HEK293 (cell line): Measurements from ENCODE around the gene CTXN2.

Experiments used
- ELK4 ChIP-seq: IDR thresholded peaks from 2 replicates; pipeline ENCODE4 v1.6.1; 2011; ENCODE audit warnings: mild to moderate bottlenecking, low read depth, low read length, borderline replicate concordance
- KLF16 ChIP-seq: fragments of 450-650 bp; formaldehyde crosslinking; IDR thresholded peaks from 2 replicates; pipeline ENCODE4 v1.5.1; 2017; ENCODE audit warnings: missing biosample characterization, missing genetic modification characterization
- YY1 ChIP-seq: fragments of 450-650 bp; formaldehyde crosslinking; IDR thresholded peaks from 2 replicates; pipeline ENCODE4 v1.5.1; 2018; ENCODE audit warnings: missing biosample characterization, missing genetic modification characterization
- ZNF274 ChIP-seq, 2 experiments: fragments of 200-500 bp in 1 of 2; fragments of 450-650 bp in 1 of 2; sonication (Bioruptor generic) in 1 of 2; formaldehyde crosslinking in 1 of 2; IDR thresholded peaks; 2 replicates each; pipeline versions ENCODE4 v1.5.1 to v1.6.1; 2014 to 2016; ENCODE audit warnings: borderline replicate concordance in 1 of 2, inconsistent platforms in 1 of 2, low read length in 1 of 2, missing biosample characterization in 1 of 2, missing genetic modification characterization in 1 of 2
- ZNF501 ChIP-seq: fragments of 450-650 bp; formaldehyde crosslinking; IDR thresholded peaks from 2 replicates; pipeline ENCODE4 v1.5.1; 2016; ENCODE audit warnings: missing biosample characterization, missing genetic modification characterization
- ZNF544 ChIP-seq: fragments of 450-650 bp; formaldehyde crosslinking; IDR thresholded peaks from 2 replicates; pipeline ENCODE4 v1.5.0; 2017; ENCODE audit warnings: missing biosample characterization, missing genetic modification characterization
- ZNF664 ChIP-seq: fragments of 450-650 bp; formaldehyde crosslinking; IDR thresholded peaks from 2 replicates; pipeline ENCODE4 v1.5.1; 2016; ENCODE audit warnings: missing biosample characterization, missing genetic modification characterization
- ZNF785 ChIP-seq: fragments of 450-650 bp; formaldehyde crosslinking; IDR thresholded peaks from 2 replicates; pipeline ENCODE4 v1.5.1; 2016; ENCODE audit warnings: missing biosample characterization, missing genetic modification characterization
- TF ChIP-seq, protein P1 (sequence below): fragments of 450-650 bp; formaldehyde crosslinking; IDR thresholded peaks from 2 replicates; pipeline ENCODE4 v1.5.1; 2016; ENCODE audit warnings: missing biosample characterization, missing genetic modification characterization
- TF ChIP-seq, protein P2 (sequence below): fragments of 450-650 bp; formaldehyde crosslinking; IDR thresholded peaks from 2 replicates; pipeline ENCODE4 v1.5.1; 2017; ENCODE audit warnings: missing biosample characterization, missing genetic modification characterization
- TF ChIP-seq, protein P3 (sequence below): fragments of 450-650 bp; formaldehyde crosslinking; IDR thresholded peaks from 2 replicates; pipeline ENCODE4 v1.5.1; 2017; ENCODE audit warnings: missing biosample characterization, missing genetic modification characterization
- TF ChIP-seq, protein P4 (sequence below): fragments of 450-650 bp; formaldehyde crosslinking; optimal IDR thresholded peaks from 2 replicates; pipeline ENCODE3; 2016; ENCODE audit warnings: missing biosample characterization, mild to moderate bottlenecking, missing genetic modification characterization

- TF ChIP-seq, protein P1, sequence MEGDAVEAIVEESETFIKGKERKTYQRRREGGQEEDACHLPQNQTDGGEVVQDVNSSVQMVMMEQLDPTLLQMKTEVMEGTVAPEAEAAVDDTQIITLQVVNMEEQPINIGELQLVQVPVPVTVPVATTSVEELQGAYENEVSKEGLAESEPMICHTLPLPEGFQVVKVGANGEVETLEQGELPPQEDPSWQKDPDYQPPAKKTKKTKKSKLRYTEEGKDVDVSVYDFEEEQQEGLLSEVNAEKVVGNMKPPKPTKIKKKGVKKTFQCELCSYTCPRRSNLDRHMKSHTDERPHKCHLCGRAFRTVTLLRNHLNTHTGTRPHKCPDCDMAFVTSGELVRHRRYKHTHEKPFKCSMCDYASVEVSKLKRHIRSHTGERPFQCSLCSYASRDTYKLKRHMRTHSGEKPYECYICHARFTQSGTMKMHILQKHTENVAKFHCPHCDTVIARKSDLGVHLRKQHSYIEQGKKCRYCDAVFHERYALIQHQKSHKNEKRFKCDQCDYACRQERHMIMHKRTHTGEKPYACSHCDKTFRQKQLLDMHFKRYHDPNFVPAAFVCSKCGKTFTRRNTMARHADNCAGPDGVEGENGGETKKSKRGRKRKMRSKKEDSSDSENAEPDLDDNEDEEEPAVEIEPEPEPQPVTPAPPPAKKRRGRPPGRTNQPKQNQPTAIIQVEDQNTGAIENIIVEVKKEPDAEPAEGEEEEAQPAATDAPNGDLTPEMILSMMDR (tag by site-specific recombination): no peak
- TF ChIP-seq, protein P2, sequence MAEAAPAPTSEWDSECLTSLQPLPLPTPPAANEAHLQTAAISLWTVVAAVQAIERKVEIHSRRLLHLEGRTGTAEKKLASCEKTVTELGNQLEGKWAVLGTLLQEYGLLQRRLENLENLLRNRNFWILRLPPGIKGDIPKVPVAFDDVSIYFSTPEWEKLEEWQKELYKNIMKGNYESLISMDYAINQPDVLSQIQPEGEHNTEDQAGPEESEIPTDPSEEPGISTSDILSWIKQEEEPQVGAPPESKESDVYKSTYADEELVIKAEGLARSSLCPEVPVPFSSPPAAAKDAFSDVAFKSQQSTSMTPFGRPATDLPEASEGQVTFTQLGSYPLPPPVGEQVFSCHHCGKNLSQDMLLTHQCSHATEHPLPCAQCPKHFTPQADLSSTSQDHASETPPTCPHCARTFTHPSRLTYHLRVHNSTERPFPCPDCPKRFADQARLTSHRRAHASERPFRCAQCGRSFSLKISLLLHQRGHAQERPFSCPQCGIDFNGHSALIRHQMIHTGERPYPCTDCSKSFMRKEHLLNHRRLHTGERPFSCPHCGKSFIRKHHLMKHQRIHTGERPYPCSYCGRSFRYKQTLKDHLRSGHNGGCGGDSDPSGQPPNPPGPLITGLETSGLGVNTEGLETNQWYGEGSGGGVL (tag by site-specific recombination): no peak
- TF ChIP-seq ELK4 (no peak), ZNF544 (tag by site-specific recombination) (no peak), ZNF274 (IDR thresholded peaks at IDR 0.05; ENCODE audit: low read length) (no peak), ZNF274 (tag by site-specific recombination; IDR thresholded peaks at IDR 0.05; ENCODE audit: borderline replicate concordance) (no peak), YY1 (no peak), ZNF501 (tag by site-specific recombination) (no peak), ZNF664 (no peak), KLF16 (tag by site-specific recombination) (no peak), ZNF785 (tag by site-specific recombination) (no peak)
- TF ChIP-seq, protein P3, sequence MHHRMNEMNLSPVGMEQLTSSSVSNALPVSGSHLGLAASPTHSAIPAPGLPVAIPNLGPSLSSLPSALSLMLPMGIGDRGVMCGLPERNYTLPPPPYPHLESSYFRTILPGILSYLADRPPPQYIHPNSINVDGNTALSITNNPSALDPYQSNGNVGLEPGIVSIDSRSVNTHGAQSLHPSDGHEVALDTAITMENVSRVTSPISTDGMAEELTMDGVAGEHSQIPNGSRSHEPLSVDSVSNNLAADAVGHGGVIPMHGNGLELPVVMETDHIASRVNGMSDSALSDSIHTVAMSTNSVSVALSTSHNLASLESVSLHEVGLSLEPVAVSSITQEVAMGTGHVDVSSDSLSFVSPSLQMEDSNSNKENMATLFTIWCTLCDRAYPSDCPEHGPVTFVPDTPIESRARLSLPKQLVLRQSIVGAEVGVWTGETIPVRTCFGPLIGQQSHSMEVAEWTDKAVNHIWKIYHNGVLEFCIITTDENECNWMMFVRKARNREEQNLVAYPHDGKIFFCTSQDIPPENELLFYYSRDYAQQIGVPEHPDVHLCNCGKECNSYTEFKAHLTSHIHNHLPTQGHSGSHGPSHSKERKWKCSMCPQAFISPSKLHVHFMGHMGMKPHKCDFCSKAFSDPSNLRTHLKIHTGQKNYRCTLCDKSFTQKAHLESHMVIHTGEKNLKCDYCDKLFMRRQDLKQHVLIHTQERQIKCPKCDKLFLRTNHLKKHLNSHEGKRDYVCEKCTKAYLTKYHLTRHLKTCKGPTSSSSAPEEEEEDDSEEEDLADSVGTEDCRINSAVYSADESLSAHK: no peak
- TF ChIP-seq, protein P4, sequence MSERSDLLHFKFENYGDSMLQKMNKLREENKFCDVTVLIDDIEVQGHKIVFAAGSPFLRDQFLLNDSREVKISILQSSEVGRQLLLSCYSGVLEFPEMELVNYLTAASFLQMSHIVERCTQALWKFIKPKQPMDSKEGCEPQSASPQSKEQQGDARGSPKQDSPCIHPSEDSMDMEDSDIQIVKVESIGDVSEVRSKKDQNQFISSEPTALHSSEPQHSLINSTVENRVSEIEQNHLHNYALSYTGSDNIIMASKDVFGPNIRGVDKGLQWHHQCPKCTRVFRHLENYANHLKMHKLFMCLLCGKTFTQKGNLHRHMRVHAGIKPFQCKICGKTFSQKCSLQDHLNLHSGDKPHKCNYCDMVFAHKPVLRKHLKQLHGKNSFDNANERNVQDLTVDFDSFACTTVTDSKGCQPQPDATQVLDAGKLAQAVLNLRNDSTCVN (tag by site-specific recombination): no peak
These were observed 16.3 kb upstream of the CTXN2 start for GRCh38 chr15:48175126-48175525.
